GM12891 (cell line): ENCODE results near the gene CETN1.

Source experiments
- POLR2A ChIP-seq: IDR thresholded peaks from 2 replicates; pipeline ENCODE4 v1.6.1; 2011; ENCODE audit warnings: low read depth, low read length, control low read depth
- POLR2AphosphoS5 ChIP-seq: IDR thresholded peaks from 2 replicates; pipeline ENCODE4 v1.6.1; 2011; ENCODE audit warnings: low read depth, low read length, control low read depth
- POU2F2 ChIP-seq: IDR thresholded peaks from 2 replicates; pipeline ENCODE4 v1.6.1; 2011; ENCODE audit warnings: low read depth, mild to moderate bottlenecking, control low read depth, low read length, moderate library complexity
- TAF1 ChIP-seq: IDR thresholded peaks from 2 replicates; pipeline ENCODE4 v1.6.1; 2011; ENCODE audit warnings: low read depth, low read length, control low read depth

DNA sequence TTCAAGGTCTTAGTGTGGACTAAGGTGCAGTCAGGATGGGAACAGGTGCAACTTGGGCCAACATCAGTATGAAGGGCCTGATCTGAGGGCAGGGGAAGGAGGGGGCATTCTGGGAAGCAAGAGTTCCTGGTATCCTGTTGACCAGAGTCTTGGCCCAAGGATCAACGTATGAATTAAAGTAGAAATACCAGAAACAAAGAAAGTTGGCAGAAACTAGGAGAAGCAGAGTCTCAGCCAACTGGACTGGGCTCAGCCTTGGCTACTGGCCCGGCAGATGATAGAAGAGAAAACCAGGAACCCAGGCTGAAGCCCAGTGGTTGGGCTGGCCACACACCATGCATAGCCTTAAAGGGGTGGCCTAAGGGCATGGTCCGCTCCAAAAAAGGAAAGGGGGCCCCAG lies 2.3 kb downstream of the CETN1 start:
- no peak for TF ChIP-seq TAF1
- TF ChIP-seq POLR2A = no peak
- TF ChIP-seq POLR2AphosphoS5 = no peak
- TF ChIP-seq POU2F2 = no peak
